CD4-positive, CD25-positive, alpha-beta regulatory T cell (primary cell): ENCODE data around the gene F13A1. TPM values are rescaled to one million over a fixed set of nuclear protein-coding genes. Genes with fewer than 3 reads are reported as not detected.

Source experiments
- ATAC-seq, 2 donors: fragments of 150-1000 bp; cut with Tn5 transposase; one replicate each; pipeline ENCODE4 v1.10.0; 2021; ENCODE audit warnings: low read depth in 2 of 2, moderate number of reproducible peaks in 2 of 2, moderate library complexity in 1 of 2
- DNase-seq, 3 donors: peaks; one replicate each; pipeline versions ENCODE4 v3.0.0 to v3.0.0-alpha.2; 2012 to 2022; ENCODE audit warnings: mixed read lengths in 1 of 3
- H3K27ac ChIP-seq: one replicate; pipeline ENCODE4 v1.7.0; 2013; ENCODE audit warnings: mild to moderate bottlenecking, low read length; ENCODE audit not compliant: insufficient read depth, poor library complexity, severe bottlenecking
- H3K27me3 ChIP-seq: one replicate; pipeline ENCODE4 v1.7.0; 2013; ENCODE audit warnings: low read length; ENCODE audit not compliant: control insufficient read depth, insufficient read depth
- H3K36me3 ChIP-seq: one replicate; pipeline ENCODE4 v1.7.0; 2013; ENCODE audit warnings: mild to moderate bottlenecking, low read length, moderate library complexity; ENCODE audit not compliant: control insufficient read depth, insufficient read depth
- H3K4me1 ChIP-seq: 2 replicates; pipeline ENCODE4 v1.7.0; 2013; ENCODE audit warnings: mild to moderate bottlenecking, low read length; ENCODE audit not compliant: insufficient read depth, control insufficient read depth, poor library complexity, severe bottlenecking
- H3K4me3 ChIP-seq: one replicate; pipeline ENCODE4 v1.7.0; 2013; ENCODE audit warnings: low read depth, mild to moderate bottlenecking, low read length, moderate library complexity
- H3K9me3 ChIP-seq, 2 experiments: 1 replicate in 1 of 2; 2 replicates in 1 of 2; pipeline ENCODE4 v1.7.0; 2013; ENCODE audit warnings: low read length in 2 of 2, mild to moderate bottlenecking in 1 of 2, moderate library complexity in 1 of 2; ENCODE audit not compliant: control insufficient read depth in 2 of 2
- H3K27ac Mint-ChIP-seq, 3 donors: one replicate each; pipeline ENCODE4 v1.8.0; 2020 to 2022; ENCODE audit warnings: mild to moderate bottlenecking in 3 of 3, mixed read lengths in 3 of 3, moderate library complexity in 2 of 3
- H3K27me3 Mint-ChIP-seq: one replicate; pipeline ENCODE4 v1.8.0; 2022; ENCODE audit warnings: mild to moderate bottlenecking, mixed read lengths
- H3K36me3 Mint-ChIP-seq: one replicate; pipeline ENCODE4 v1.8.0; 2020; ENCODE audit warnings: mixed read lengths
- H3K4me1 Mint-ChIP-seq, 4 donors: one replicate each; pipeline ENCODE4 v1.8.0; 2020 to 2022; ENCODE audit warnings: mixed read lengths in 4 of 4, mild to moderate bottlenecking in 1 of 4
- H3K4me3 Mint-ChIP-seq, 4 donors: one replicate each; pipeline ENCODE4 v1.8.0; 2020 to 2022; ENCODE audit warnings: mild to moderate bottlenecking in 4 of 4, mixed read lengths in 4 of 4, moderate library complexity in 3 of 4
- H3K9me3 Mint-ChIP-seq, 7 donors: one replicate each; pipeline ENCODE4 v1.8.0; 2020 to 2022; ENCODE audit warnings: mixed read lengths in 7 of 7, mild to moderate bottlenecking in 3 of 7, moderate library complexity in 2 of 7
- polyA plus RNA-seq, 4 donors: library from polyadenylated mRNA; unstranded; fragments of 300-500 nt; fragmentation: Illumina TruSeq; gene quantifications; one replicate each; pipeline ENCODE4 v1.2.3, GENCODE V29; 2021
- total RNA-seq: library from RNA; stranded (reverse); gene quantifications from one replicate; pipeline ENCODE4 v1.2.3, GENCODE V29; 2022

Gene F13A1
- total and polyA plus RNA-seq, 5 donors from 2014 or later = 0.16 to 21.1 TPM; not detected in 3

DNA sequence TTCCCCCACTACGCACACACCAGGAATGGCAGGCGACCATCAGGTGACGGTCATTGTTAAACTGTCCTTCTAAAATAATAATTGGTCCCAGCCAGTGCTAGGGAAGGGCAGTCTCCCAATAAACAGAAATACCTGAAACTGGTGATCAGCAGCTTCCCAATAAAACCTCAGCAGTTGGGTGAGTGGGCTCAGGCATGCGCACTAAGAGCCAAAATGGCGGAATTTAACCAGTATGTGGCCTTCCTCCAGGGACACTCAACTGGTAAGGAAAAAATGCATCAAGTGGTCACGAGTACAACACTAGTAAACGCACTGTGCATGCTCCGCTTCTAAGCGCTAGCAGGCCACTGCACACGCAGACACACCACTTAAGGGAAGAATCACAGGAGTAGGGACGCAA is 34.8 kb downstream of the F13A1 start:
- Histone ChIP-seq H3K4me1 (no peaks in the 10 kb centered on the region), H3K4me3 (no peak overlapping the region), H3K9me3 (no peaks in the 10 kb centered on the region), H3K27me3 (peaks cover 2% of the 10 kb centered on the region), H3K36me3 (no peaks in the 10 kb centered on the region), H3K27ac (no peak overlapping the region)
- peaks cover 0 to 3% (median 0%) of the 10 kb centered on the region in 7 donors for H3K9me3 Mint-ChIP-seq
- no peaks in the 10 kb centered on the region for H3K36me3 Mint-ChIP-seq
- ATAC-seq (no peak), DNase-seq (no peak)
- H3K27me3 Mint-ChIP-seq = peaks cover 4% of the 10 kb centered on the region
- no peak overlapping the region for H3K27ac Mint-ChIP-seq
- no peak overlapping the region for H3K4me3 Mint-ChIP-seq
- no peaks in the 10 kb centered on the region for H3K4me1 Mint-ChIP-seq

DNA sequence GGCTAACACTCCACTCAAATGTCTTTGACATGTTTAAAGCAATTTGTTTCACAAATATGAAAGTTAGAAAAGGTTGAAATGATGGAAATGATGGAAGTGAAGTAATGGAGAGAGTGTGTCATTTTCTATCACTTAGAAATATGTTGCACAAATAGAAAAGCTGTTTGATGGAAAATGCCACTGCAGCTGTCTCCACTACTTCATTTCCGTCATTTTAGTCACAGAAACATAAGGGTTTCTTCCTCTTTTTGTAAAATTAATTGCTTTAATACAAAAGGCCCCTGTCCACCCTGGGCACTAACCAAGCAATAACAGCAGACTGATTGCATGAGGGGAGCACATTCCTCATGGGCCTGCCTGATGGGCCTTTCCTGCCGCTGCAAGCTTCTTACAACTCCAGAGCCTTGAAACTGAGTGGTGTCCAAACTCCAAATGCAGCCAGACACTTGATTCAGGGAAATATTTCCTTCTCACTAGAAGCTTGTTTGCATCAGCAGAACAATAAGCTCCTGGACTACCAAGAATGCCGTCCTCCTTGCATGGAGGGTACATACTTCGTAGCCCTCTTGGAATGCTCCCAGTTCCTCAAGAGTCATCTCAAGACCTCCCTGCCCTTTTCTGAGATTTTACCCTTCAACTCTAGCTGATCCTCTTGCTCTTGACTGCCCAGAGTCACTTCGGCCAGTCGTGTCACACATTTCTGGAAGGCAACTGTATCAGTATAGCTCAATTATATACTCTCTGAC is 36.1 kb downstream of the F13A1 start:
- Mint-ChIP-seq H3K4me1 (no peaks in the 10 kb centered on the region), H3K36me3 (no peaks in the 10 kb centered on the region), H3K27ac (no peak overlapping the region), H3K4me3 (no peak overlapping the region), H3K27me3 (peaks cover 4% of the 10 kb centered on the region), H3K9me3 (peaks cover 0 to 3% (median 0%) of the 10 kb centered on the region in 7 donors)
- no peaks in the 10 kb centered on the region for H3K4me1 ChIP-seq
- no peak overlapping the region for H3K27ac ChIP-seq
- H3K36me3 ChIP-seq = no peaks in the 10 kb centered on the region
- no peak for ATAC-seq
- DNase-seq = no peak
- H3K4me3 ChIP-seq = no peak overlapping the region
- H3K27me3 ChIP-seq = peaks cover 2% of the 10 kb centered on the region
- no peaks in the 10 kb centered on the region for H3K9me3 ChIP-seq

DNA sequence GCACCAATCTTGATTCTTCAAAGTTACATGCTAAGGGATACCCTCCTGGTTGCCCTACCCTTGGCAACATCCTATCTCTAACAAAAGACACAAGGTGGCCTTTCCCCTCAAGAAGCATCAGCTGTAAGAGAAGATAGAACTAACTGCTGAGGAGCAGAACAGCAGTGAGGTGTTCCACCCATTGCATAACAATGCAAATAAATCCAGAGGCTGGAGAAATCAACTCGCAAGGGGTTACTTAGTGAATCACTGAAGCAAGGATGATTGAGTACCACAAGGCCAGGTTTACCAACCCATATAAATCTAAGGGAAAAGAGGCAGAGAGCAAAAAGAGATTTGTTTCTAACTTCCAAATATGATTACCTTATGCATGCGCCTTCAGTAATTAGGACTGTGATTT is 36.7 kb downstream of the F13A1 start:
- ATAC-seq (no peak), DNase-seq (no peak)
- Histone ChIP-seq H3K27ac (no peak overlapping the region), H3K4me1 (no peaks in the 10 kb centered on the region), H3K4me3 (no peak overlapping the region), H3K27me3 (peaks cover 2% of the 10 kb centered on the region), H3K36me3 (no peaks in the 10 kb centered on the region), H3K9me3 (no peaks in the 10 kb centered on the region)
- Mint-ChIP-seq H3K9me3 (peaks cover 0 to 3% (median 0%) of the 10 kb centered on the region in 7 donors), H3K36me3 (no peaks in the 10 kb centered on the region), H3K4me3 (no peak overlapping the region), H3K4me1 (no peaks in the 10 kb centered on the region), H3K27ac (no peak overlapping the region), H3K27me3 (peaks cover 4% of the 10 kb centered on the region)

DNA sequence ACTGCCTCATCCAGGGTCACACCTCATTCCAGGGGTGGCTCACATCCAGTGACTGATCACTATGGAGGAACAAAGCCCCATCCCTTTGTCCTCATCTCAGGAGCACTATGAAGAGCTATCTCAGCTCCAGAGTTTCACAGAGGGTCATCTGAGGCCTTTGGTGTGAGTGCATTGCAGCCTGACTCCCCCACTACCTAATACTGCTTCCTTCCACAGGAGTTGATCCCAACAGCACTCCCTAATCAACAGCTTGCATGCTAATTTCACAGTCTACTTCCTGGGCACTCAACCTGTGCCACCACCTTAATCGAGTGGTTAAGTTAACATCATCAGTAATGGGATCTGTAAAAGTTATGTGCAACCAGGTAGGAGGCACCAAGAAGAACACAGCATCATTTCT is 37.7 kb downstream of the F13A1 start:
- no peak overlapping the region for H3K4me3 ChIP-seq
- Mint-ChIP-seq H3K4me1 (peaks cover 0 to 1% (median 0%) of the 10 kb centered on the region in 4 donors), H3K36me3 (no peaks in the 10 kb centered on the region), H3K9me3 (peaks cover 0 to 3% (median 0%) of the 10 kb centered on the region in 7 donors), H3K4me3 (no peak overlapping the region), H3K27me3 (peaks cover 4% of the 10 kb centered on the region), H3K27ac (no peak overlapping the region)
- peaks cover 2% of the 10 kb centered on the region for H3K27me3 ChIP-seq
- no peak for ATAC-seq
- no peak for DNase-seq
- H3K36me3 ChIP-seq = no peaks in the 10 kb centered on the region
- no peaks in the 10 kb centered on the region for H3K9me3 ChIP-seq
- H3K4me1 ChIP-seq = no peaks in the 10 kb centered on the region
- no peak overlapping the region for H3K27ac ChIP-seq

DNA sequence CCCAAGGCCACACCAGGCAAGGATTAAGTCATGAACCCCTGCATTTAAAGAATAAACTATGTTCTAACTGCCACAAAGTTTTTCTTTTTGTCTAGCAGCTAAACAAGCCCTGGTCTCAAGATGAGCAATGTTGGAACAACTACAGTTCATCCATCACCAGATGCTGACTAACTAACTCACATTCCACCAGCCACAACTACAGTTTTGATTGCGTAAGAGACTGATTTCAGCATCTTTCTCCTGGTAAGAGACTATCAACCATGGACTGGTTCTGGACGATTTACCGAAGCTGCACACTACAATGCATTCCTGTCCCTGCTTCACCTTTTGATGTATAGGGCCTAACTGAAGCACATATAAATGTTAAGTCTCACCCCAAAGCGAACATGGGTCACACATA is 43.0 kb downstream of the F13A1 start:
- peaks cover 0 to 4% (median 0%) of the 10 kb centered on the region in 4 donors for H3K4me1 Mint-ChIP-seq
- DNase-seq (no peak), ATAC-seq (no peak)
- H3K27ac Mint-ChIP-seq = no peak overlapping the region
- Histone ChIP-seq H3K27ac (no peak overlapping the region), H3K36me3 (no peaks in the 10 kb centered on the region), H3K27me3 (peaks cover 2% of the 10 kb centered on the region), H3K4me3 (no peak overlapping the region), H3K9me3 (no peaks in the 10 kb centered on the region), H3K4me1 (no peaks in the 10 kb centered on the region)
- H3K27me3 Mint-ChIP-seq = peaks cover 11% of the 10 kb centered on the region
- peaks cover 0 to 4% (median 0%) of the 10 kb centered on the region in 7 donors for H3K9me3 Mint-ChIP-seq
- no peaks in the 10 kb centered on the region for H3K36me3 Mint-ChIP-seq
- no peak overlapping the region for H3K4me3 Mint-ChIP-seq

DNA sequence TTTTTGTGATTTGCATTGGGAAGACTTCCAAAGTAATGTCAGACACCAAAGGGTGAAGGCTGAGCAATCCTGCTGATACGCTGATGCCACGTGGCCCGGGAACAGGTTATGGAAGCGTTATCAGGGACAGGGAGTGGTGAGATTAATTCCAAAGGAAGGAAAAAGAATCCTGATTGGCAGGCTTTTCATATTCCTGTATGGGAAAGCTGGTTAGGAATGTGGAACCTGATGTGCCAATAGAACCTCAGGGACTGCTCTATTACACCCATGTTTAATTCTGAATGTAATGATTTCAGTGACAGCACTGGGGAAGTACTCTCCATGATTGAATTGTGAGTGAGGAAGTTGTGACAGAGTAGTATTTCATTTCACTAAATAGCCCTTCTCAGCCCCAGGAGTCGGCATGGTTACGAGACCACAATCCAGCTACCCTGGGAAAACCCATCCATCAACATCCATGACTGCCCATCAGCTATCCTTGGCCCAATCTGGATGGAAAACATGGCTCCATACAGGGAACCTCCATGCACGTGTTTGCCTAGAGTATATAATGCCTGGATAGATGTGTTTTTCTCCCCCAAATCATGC is 49.4 kb downstream of the F13A1 start:
- H3K4me1 Mint-ChIP-seq = no peaks in the 10 kb centered on the region
- no peaks in the 10 kb centered on the region for H3K9me3 ChIP-seq
- no peaks in the 10 kb centered on the region for H3K36me3 Mint-ChIP-seq
- H3K27ac Mint-ChIP-seq = no peak overlapping the region
- no peak overlapping the region for H3K27ac ChIP-seq
- no peak overlapping the region for H3K4me3 ChIP-seq
- peaks cover 2% of the 10 kb centered on the region for H3K27me3 ChIP-seq
- ATAC-seq (no peak), DNase-seq (no peak)
- no peaks in the 10 kb centered on the region for H3K36me3 ChIP-seq
- no peak overlapping the region for H3K4me3 Mint-ChIP-seq
- peaks cover 23% of the 10 kb centered on the region for H3K27me3 Mint-ChIP-seq
- H3K9me3 Mint-ChIP-seq = peaks cover 0 to 11% (median 4%) of the 10 kb centered on the region in 7 donors
- no peaks in the 10 kb centered on the region for H3K4me1 ChIP-seq

DNA sequence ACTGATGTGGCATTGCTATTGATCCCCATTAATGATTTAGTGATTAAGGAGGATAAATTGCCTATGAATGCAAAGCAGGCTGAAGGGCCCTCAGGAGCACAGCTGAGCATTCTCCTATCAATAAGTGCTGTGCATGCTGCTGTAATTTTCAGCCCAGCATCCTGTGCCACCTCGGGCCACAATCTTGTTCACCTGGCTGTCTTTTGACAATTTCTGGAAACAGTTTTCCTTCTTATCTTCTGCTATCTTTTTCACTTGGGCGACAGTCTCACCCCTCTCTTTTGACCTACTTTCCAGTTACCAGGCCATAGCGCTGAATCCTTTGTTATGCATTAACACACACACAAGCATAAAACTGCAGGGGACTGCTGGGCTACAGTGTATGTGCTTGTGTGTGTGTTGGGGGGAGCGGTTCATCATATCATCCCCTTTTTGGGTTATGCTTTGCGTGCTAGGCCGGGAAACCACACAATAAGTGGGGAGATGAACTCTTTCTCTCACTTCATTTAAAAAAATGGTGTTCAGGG is 60.2 kb downstream of the F13A1 start:
- no peak for ATAC-seq
- Mint-ChIP-seq H3K4me1 (no peaks in the 10 kb centered on the region), H3K9me3 (peaks cover 0 to 4% (median 0%) of the 10 kb centered on the region in 7 donors), H3K4me3 (no peak overlapping the region), H3K27ac (no peak overlapping the region), H3K27me3 (peaks cover 4% of the 10 kb centered on the region), H3K36me3 (no peaks in the 10 kb centered on the region)
- Histone ChIP-seq H3K27ac (no peak overlapping the region), H3K4me3 (no peak overlapping the region), H3K36me3 (no peaks in the 10 kb centered on the region), H3K9me3 (no peaks in the 10 kb centered on the region), H3K4me1 (no peaks in the 10 kb centered on the region), H3K27me3 (no peaks in the 10 kb centered on the region)
- DNase-seq = no peak
